GM19238 (cell line): ENCODE measurements around the gene ANKRD11.
"Not testable (repeated sequence)": the region's sequence is repeated elsewhere in the genome, so short reads cannot be mapped to it uniquely, and the experiment has no call there.

Experiments used
- DNase-seq: peaks from one replicate; pipeline ENCODE4 v3.0.0; 2011; ENCODE audit warnings: low spot score; ENCODE audit not compliant: insufficient read length

The ANKRD11 gene

GRCh38 chr16:89453501-89454321 is 36.6 kb downstream of the ANKRD11 start:
- DNase-seq, result no peak

- no peak for DNase-seq
Observed at GRCh38 chr16:89452925-89453324, 37.4 kb downstream of the ANKRD11 start.

- DNase-seq, result no peak
Observed at GRCh38 chr16:89452241-89452640, 38.1 kb downstream of the ANKRD11 start.

- DNase-seq, result no peak
Observed at GRCh38 chr16:89450537-89450936, 39.8 kb downstream of the ANKRD11 start.

- DNase-seq, result no peak
Observed at GRCh38 chr16:89449726-89450335, 40.5 kb downstream of the ANKRD11 start.

GRCh38 chr16:89448656-89449055 is 41.7 kb downstream of the ANKRD11 start:
- no peak for DNase-seq

- DNase-seq, result no peak
Observed at GRCh38 chr16:89446975-89447293, 43.4 kb downstream of the ANKRD11 start.

- DNase-seq, result no peak
Observed at GRCh38 chr16:89446136-89446974, 44.0 kb downstream of the ANKRD11 start.

GRCh38 chr16:89445166-89445565 is 45.2 kb downstream of the ANKRD11 start:
- DNase-seq, result no peak

- DNase-seq, result no peak
Observed at GRCh38 chr16:89444728-89445127, 45.6 kb downstream of the ANKRD11 start.

GRCh38 chr16:89444151-89444723 is 46.1 kb downstream of the ANKRD11 start:
- no peak for DNase-seq

GRCh38 chr16:89443727-89444084 is 46.7 kb downstream of the ANKRD11 start:
- DNase-seq, result no peak

- no peak for DNase-seq
Observed at GRCh38 chr16:89442990-89443726, 47.2 kb downstream of the ANKRD11 start.

- no peak for DNase-seq
Observed at GRCh38 chr16:89442588-89442987, 47.8 kb downstream of the ANKRD11 start.

- DNase-seq, result no peak
Observed at GRCh38 chr16:89439659-89440058, 50.7 kb downstream of the ANKRD11 start.

- no peak for DNase-seq
Observed at GRCh38 chr16:89437991-89438390, 52.4 kb downstream of the ANKRD11 start.

- no peak for DNase-seq
Observed at GRCh38 chr16:89437251-89437987, 52.9 kb downstream of the ANKRD11 start.

GRCh38 chr16:89436366-89436765 is 54.0 kb downstream of the ANKRD11 start:
- DNase-seq, result no peak

GRCh38 chr16:89435059-89435458 is 55.3 kb downstream of the ANKRD11 start:
- DNase-seq, result not testable (repeated sequence)

- no peak for DNase-seq
Observed at GRCh38 chr16:89434490-89434889, 55.9 kb downstream of the ANKRD11 start.
